Skeletal muscle cell (primary cell): Measurements from ENCODE around the gene SPAG4.

Source experiments
- DNase-seq: peaks from one replicate; pipeline ENCODE4 v3.0.0-alpha.2; 2010; ENCODE audit warnings: low read depth
- H3K4me3 ChIP-seq: 2 replicates; pipeline ENCODE4 v1.5.1; 2011; ENCODE audit warnings: low read depth, mild to moderate bottlenecking, control low read depth, low read length, moderate library complexity

The SPAG4 gene, protein sequence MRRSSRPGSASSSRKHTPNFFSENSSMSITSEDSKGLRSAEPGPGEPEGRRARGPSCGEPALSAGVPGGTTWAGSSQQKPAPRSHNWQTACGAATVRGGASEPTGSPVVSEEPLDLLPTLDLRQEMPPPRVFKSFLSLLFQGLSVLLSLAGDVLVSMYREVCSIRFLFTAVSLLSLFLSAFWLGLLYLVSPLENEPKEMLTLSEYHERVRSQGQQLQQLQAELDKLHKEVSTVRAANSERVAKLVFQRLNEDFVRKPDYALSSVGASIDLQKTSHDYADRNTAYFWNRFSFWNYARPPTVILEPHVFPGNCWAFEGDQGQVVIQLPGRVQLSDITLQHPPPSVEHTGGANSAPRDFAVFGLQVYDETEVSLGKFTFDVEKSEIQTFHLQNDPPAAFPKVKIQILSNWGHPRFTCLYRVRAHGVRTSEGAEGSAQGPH

DNA sequence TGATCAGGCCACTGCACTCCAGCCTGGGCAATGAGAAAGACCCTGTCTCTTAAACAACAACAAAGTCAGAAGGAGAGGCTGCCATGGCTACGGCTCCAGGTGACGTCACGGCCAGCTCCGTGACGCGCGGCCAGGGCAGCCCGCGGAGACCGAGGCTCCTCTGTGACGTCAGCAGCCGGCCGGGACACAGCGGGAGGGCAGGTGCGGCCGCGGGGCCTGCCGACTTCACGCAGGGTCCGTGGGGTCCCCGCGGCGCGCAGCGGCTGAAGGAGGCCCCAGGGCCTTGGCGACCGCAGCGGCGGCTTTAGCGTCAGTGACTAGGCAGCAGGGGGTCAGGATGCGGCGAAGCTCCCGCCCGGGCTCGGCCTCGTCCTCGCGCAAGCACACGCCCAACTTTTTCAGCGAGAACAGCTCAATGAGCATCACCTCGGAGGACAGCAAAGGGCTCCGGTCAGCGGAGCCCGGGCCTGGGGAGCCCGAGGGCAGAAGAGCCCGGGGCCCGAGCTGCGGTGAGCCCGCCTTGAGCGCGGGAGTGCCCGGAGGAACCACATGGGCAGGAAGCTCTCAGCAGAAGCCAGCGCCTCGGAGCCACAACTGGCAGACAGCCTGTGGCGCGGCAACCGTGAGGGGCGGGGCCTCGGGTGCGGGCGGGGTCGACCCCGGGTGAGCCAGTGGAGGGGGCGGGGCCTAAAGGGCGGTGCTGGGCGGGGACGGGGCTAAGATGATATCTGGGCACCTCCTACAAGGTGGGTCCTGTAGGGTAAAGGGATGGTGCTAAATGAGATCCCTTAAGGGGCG, at the start of gene SPAG4:
TSS of gene SPAG4 (plus strand) at position 163 of the 798 bp plus-strand sequence. CDS start at position 338, 175 bp downstream.
- H3K4me3 ChIP-seq: peak within 1 kb of the TSS; percentile 75
- peak; percentile 25 for DNase-seq

DNA sequence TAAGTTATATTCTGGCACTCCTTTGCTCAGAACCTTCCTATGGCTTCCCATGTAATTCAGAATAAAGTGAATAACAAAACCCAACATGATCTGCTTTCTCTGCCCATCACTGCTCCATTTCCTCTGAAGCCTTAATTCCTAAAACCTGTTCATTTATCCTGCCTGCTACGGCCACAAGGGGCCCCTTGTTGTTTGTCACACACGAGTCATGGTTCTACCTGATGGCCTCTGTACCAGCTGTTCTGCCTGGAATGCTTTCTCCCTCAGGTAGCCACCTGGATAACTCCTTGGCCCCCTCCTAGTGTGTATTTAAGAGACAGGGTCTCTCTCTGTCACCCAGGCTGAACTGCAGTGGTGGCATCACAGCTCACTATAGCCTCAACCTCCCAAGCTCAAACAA, 47.0 kb upstream of the SPAG4 start:
- H3K4me3 ChIP-seq: no peak overlapping the region
- no peak for DNase-seq

DNA sequence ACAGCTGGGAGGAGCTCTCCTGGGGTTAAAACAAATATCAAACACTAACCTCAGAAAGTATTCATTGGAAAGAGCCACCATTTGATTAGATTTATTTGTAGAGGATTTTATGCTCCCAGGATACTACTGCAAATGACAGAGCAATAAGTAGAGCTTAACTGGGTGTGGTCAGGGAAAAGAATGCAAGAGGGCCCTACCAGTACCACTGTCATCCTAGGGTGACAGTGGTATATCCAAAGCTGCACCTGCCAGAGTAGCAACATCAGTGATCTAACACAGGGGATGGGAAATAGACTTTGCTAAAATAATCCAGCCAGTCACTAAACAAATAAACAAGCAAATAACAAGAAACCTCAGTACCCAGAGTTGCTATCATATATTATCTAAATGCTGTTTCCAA, 44.1 kb upstream of the SPAG4 start:
- DNase-seq: no peak
- no peak overlapping the region for H3K4me3 ChIP-seq

DNA sequence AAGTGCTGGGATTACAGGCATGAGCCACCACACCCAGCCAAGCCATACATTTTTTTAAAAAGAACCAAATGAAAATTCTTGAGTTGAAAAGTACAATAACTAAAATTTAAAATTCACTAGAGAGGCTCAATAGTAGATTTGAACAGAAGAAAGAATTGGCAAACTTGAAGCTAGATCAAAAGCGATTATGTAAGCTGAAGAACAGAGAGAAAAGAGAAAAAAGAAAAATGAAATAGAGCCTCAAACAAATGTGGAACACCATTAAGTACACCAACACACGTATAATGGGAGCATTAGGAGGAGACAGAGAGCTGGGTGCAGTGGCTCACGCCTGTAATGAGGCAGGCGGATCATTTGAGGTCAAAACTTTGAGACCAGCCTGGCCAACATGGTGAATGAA, 42.8 kb upstream of the SPAG4 start:
- no peak overlapping the region for H3K4me3 ChIP-seq
- no peak for DNase-seq

DNA sequence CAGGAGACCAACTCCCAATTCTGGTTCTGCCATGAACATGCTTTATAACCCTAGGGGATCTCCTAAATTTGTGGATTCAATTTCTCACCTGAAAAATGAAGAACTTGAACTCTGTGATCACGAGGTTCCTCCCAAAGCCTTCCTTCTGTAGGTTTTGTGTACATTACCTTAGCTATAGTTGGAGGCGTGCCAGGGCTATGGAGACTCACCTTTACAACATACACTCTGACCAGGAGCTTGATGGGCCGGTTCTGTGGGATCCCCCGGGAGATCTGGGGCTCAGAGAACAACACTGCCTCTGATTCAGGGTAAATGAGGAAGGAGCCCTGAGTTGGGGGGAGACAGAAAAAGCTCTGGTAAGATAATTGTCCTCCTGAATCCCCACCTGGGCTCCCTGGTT, 39.7 kb upstream of the SPAG4 start:
- no peak overlapping the region for H3K4me3 ChIP-seq
- no peak for DNase-seq

DNA sequence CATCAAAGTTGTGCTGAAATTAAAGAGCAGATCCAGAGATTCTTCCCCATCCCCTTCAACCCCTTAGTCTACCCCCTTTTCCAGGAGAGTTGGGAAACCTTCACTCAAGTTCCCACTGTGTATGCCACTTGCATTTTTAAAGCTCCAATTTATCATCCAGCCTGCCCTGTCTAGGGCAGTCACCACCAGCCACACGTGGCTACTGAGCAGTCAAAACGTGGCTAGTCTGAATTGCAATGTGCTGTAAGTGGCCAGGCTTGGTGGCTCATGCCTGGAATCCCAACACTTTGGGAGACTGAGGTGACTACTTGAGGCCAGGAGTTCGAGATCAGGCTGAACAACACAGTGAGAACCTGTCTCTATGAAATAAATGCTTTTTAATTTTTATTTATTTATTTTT, 38.8 kb upstream of the SPAG4 start:
- no peak for DNase-seq

DNA sequence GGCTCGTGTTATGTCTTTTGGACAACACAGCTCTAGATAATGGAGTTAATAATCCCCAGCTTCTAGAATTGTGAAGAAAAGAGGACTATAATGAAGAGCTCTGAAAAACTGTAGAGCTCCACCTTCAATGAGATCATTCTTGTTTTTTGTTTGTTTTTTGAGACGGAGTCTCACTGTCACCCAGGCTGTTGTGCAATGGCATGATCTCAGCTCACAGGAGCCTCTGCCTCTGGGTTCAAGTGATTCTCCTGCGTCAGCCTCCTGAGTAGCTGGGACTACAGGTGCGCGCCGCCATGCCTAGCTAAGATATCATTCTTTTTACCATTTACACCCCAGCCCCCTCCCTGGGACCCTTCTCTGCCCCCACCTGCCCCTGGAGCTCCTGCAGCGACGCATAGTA, 37.2 kb upstream of the SPAG4 start:
- no peak for DNase-seq
- H3K4me3 ChIP-seq: no peak overlapping the region

More for the DNA sequence above, 38.8 kb upstream of the SPAG4 start:
- no peak overlapping the region for H3K4me3 ChIP-seq

DNA sequence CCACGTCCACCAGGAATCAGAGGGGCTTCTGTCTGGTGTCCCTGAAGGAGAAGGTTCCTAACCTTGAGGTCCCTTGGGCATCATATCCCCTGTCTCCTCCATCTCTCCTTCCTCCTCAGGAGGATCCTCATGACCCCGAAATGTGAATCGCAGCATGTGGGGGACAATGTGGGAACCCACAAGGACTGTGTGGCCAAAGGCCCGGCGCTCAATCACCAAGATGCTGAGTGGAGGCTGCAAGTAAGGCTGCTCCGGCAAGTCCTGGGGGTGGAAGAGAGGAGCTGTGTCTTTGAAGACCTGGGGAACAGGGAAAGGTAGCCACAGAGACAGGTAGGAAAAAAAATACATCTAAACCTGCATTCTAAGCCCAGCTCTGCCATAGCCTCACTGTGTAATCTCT, 36.4 kb upstream of the SPAG4 start:
- DNase-seq: no peak
- no peak overlapping the region for H3K4me3 ChIP-seq

DNA sequence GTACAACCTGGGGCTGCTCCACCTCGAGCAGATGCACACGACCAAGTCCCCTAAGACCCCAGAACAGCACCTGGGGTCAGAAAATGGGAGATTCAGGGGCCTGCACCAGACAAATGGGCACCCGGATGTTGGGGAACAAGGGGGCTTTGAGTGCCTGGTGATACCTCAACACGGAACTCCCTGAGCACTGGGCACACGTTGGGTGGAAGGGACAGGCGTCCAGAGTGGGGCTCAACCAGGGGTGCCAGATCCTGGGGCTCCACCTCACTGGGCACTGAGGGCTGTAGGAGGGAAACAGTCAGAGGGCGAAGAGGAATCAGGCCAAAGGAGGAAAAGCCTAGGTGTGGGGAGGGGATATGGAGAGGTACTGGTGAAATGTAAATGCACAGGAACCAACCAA, 33.5 kb upstream of the SPAG4 start:
- DNase-seq: no peak
- no peak overlapping the region for H3K4me3 ChIP-seq

DNA sequence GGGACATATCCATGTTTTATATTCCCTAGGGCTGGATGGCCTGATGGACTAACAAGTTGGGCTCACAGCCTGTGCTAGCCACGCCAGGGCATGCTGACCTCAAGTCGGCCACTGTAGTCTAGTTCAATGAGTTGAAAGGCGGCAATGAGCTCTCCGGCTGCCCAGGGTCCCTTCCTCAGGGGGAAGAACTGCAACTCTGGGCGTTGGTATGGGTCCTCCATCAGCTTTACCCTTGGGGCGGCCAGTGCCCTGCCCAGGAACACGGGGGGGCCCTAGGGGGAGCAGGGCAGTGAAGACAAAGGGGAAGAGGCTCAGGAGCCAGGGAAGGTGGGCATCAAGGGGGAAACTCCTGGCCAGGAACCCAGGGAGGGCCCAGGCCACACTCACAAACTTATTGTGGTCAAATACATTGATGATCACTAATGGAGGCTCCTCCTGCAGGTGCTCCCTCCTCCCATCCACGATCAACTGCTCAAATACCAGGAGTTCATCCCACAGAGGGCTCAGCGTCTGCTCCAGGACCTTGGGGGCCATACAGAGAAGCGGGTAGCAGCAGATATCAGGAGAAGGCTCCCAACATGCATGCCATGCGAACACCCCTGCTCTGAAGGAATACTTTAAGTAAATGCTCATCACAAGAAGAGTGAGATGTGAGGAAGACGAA, 32.8 kb upstream of the SPAG4 start:
- no peak for DNase-seq
- H3K4me3 ChIP-seq: no peak overlapping the region

DNA sequence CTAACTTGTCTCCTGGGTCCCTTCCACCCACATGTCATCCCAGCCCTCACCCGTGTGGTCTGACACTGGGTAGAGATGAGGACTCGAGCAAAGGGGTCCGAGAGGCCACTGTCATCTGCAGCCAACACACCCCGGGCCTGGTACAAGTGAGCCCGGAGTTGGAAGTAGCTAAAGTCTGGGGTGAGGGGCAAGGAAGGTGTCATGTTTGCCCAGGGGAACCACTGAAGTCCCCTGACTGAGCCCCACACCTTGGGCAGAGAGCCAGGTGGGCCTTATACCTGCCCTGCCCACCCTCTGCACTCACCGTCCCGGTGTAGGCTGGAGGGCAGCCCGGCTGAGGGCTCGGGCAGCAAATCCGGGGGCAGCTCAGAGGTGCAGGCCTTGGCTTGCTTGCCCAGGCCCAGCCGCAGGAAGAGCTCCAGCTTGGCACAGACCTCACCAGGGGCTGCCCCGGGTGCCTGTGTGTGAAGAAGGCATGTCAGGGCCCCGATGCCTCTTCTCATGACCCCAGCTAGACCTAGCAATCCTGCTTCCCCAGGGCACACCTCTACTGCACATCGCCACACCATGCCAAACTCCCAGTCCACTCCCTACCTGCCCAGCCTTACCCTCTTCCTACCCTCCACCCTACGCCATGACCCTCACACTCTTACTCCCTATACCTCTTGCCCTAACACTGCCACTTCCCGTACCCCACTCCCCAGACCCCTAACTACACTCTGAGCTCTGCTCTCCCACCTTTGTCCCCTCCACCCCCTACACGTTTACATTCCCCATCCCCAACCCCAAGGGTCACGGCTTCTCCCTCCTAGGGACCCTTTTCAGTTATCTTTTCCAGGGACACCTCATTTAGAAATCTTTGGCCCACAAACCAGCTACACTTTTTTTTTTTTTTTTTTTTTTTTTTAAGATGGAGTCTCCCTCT, 31.7 kb upstream of the SPAG4 start:
- no peak overlapping the region for H3K4me3 ChIP-seq
- DNase-seq: no peak

DNA sequence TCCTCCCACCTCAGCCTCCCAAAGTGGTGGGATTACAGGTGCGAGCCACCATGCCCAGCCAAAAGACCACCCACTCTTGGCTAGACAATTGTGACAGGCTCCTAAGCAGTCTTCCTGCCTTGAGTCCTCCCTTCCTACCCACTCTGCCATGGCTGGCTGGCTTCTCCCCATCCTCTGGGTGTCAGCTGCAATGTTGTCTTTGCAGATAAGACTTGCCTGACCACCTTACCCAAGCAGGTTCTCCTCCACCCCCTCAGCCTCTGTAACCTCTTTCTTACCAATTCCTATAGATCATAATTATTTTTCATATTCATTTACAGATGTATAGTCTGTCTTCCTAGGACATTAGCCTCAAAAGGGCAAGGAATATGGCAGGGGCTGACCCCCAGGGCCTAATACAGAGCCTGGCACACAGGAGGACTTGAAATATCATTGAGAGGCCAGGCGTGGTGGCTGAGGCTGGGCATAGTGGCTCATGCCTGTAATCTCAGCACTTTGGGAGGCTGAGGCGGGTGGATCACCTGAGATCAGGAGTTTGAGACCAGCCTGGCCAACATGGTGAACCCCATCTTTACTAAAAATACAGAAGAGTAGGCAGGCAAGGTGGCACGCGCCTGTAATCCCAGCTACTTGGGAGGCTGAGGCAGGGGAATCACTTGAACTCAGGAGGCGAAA, 28.7 kb upstream of the SPAG4 start:
- no peak for DNase-seq

DNA sequence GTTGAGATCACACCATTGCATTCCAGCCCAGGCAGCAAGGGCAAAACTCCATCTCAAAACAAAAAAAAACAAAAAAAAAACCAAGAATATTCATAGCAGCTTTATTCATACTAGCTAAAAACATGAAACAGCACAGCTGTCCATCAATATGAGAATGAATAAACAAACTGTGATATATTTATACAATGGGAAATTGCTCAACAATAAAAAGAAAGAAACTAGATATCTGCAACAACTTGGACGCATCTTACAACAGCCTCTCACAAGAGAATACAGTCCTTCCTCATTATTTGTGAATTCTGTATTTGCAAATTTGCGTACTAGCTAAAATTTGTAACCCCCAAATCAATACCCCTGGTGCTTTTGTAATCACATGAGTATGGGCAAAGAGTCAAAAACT, 28.2 kb upstream of the SPAG4 start:
- no peak for DNase-seq
- no peak overlapping the region for H3K4me3 ChIP-seq

More for the DNA sequence above, 28.7 kb upstream of the SPAG4 start:
- no peak overlapping the region for H3K4me3 ChIP-seq

DNA sequence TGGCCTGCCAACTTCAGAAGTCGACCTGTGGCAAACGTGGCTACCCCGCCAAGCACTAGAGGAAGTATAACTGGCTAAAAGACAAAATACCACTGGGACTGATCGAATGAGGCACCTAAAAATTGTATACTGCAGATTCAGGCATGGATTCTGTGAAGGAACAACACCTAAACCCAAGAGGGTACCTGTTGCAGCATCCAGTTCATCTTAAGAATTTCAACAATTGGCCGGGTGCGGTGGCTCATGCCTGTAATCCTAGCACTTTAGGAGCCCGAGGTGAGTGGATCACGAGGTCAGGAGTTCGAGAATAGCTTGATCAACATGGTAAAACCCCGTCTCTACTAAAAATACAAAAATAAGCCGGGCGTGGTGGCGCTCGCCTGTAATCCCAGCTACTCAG, 27.2 kb upstream of the SPAG4 start:
- no peak for DNase-seq

DNA sequence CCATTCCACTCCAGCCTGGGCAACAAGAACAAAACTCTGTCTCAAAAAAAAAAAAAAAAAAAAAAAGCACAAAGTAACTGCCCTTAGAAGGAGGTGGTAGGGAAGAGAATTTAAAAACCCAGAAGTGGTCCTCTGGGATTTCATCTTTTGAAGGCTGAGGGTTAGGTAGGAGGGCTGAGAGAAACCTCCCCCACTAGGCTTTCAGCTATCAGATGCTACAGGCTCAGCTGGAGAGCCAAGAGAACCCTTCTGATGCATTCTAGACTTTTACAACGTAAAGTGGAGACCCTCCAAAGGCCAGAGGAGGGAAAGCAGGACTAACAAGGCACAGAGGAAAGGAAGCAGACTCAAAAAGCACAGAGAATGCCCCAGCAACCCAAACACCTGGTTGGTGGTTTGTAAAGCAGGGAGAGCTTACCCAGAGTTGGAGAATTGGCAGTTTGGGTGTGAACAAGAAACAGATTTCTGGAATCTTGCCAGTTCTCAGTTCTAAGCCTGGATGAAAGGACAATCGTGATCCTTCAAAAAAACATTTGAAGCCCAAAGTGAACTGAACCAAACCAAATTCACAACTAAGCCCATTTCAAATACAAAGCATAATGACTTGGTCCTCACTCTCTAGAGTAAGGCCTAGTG, 23.2 kb upstream of the SPAG4 start:
- no peak overlapping the region for H3K4me3 ChIP-seq

More for the DNA sequence above, 27.2 kb upstream of the SPAG4 start:
- H3K4me3 ChIP-seq: no peak overlapping the region

DNA sequence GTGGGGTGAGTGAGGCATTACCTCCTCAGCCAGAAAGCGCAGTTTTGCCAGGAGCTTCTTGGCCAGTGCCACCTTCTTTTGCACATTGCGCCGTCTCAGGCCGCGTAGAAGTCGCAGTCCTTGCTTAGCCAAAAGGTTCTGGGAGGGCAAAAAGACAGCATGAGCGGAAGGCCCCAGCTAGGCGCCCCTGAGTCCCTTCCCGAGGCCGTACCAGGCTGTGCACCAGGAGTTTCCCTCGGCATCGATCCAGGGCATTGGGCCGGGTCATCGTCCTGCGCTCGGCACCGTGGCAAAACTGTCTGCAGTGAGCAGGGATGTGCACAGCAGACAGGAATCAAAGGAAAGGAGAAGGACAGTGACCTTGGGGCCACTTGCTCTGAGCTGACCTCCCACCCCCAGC, 20.2 kb upstream of the SPAG4 start:
- DNase-seq: no peak
- no peak overlapping the region for H3K4me3 ChIP-seq

More for the DNA sequence above, 23.2 kb upstream of the SPAG4 start:
- DNase-seq: no peak

DNA sequence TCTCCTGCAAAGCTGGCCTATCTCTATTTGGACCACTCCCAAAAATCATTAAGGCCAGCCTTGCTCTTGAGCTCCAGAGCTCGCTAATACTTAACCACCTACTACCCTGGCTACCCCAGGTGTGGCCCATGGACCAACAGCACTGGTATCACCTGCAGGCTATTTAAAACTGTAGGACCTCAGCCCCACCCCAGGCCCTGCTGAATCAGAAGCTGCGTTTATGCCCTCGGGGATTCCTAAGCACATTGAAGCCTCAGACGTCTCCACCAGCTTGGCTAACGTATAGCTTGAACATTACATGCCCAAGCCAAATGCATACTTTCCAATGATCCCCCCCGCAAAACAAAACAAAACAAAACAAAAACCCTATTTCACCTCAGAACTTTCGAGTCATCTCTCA, 19.7 kb upstream of the SPAG4 start:
- H3K4me3 ChIP-seq: no peak overlapping the region

DNA sequence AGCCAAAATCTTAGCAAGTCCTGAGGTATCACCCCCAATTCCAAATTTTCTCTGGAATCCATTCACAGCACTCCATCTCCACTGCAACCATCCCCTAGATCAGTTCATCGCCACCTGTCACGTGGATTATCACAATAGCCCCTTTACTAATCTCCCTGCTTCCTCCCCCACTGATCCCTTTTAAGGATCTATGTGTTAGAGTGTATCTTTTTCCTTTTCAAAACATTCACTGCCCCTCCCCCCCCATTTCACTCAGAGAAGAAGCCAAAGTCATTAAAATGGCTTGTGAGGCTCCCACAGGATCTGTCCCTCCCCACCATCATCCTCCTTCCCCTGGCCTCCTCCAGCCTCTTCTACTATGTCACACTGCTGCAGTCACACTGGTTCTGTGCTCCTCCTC, 18.4 kb upstream of the SPAG4 start:
- DNase-seq: no peak
- H3K4me3 ChIP-seq: no peak overlapping the region

More for the DNA sequence above, 19.7 kb upstream of the SPAG4 start:
- no peak for DNase-seq
